Posterior cingulate gyrus (tissue), 11 donors: ENCODE measurements around the gene PTPRG.

Source experiments
- DNase-seq, 10 donors: peaks; one replicate each; pipeline versions ENCODE4 v3.0.0 to v3.0.0-alpha.2; 2020 to 2021; ENCODE audit warnings: mixed read lengths in 3 of 10
- intact Hi-C: fragments of 100-400 bp; cut with DNase I; formaldehyde crosslinking; loops from one replicate; pipeline ENCODE4 v1.15.1; 2023

The PTPRG gene

DNA sequence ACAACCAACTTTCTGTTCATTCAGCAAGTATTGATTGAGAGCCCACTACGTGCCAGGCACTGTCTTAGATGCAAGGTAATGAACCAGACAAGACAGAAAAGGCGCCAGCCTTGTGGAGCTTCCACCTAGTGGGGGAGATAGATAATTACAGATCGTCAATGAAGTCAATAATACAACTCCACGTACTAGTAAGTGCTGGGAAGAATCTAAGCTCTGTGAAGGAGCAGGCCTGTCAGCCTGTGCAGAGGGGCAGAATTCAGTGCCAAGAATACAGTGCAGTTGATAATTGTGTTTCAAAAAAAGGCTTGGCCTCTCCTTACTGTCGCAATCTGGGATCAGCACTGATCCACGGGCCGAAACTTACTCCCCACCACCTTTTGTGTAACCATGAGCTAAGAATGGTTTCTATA is 625.7 kb downstream of the PTPRG start:
- peak in 1 of 10 donors; percentile 75 for DNase-seq
- intact Hi-C loops = loop anchor here (5.0 kb wide), 1 partner anchor 330 kb away; no protein-coding TSS in a partner anchor

DNA sequence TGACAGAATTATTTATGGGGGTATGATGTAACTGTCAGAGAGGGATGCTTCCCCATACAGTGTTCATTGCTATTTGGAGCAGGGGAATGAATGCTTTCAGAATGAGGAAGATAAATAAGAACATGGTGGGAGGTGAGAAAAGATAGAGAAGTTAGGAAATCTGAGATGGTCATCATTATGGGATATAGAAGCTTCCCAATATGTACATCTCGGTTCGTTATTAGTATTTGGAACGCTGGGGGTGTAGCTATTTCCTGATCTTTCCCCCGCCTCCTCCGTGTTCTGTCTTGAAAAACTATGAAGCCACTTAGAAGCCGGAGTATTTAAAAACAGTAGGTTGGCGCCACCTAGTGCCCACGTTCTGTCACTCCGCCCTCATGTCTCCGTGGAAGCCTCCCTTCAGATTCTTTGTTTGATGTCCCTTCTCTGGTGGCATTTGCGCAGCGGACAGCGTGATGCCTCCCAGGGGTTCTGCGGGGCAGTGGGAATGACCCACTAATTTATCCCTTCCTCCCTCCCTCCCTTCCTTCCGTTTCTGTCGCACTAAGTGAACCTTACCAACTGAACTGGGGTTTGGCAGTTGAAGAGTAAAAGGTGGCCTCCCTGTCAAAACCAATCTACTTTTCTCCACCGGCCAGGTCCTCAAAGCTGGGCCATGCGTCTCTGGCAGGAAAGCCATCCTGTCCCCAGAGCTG is 627.5 kb downstream of the PTPRG start:
- peak; percentile 48 to 93 (median 74) for DNase-seq
- intact Hi-C loops = loop anchor here (2.0 to 5.0 kb wide), 2 partner anchors 332 to 624 kb away; no protein-coding TSS in a partner anchor

DNA sequence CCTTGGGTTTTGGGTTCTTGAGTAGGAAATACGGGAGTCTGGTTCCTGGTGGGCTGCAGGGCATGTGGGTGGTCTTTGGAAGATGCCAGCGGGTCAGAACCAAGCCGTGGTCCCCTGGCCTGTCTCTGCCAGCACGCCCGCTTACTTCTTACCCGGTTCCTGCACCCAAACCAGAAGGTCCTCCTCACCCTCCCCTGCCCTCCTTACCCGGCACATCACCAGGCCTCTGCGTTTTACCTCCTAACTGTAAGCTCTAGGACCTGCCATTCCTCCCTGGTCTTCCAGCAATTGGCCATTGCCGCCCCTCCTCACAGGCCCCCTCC is 628.0 kb downstream of the PTPRG start:
- intact Hi-C loops = loop anchor here (2.0 to 5.0 kb wide), 2 partner anchors 332 to 625 kb away; no protein-coding TSS in a partner anchor
- peak in 1 of 10 donors; percentile 66 for DNase-seq

GRCh38 chr3:62192891-62193290 is 631.5 kb downstream of the PTPRG start:
- intact Hi-C loops = no loop called here
- no peak for DNase-seq

GRCh38 chr3:62193586-62194345 is 632.4 kb downstream of the PTPRG start:
- intact Hi-C loops = no loop called here
- DNase-seq = no peak

DNA sequence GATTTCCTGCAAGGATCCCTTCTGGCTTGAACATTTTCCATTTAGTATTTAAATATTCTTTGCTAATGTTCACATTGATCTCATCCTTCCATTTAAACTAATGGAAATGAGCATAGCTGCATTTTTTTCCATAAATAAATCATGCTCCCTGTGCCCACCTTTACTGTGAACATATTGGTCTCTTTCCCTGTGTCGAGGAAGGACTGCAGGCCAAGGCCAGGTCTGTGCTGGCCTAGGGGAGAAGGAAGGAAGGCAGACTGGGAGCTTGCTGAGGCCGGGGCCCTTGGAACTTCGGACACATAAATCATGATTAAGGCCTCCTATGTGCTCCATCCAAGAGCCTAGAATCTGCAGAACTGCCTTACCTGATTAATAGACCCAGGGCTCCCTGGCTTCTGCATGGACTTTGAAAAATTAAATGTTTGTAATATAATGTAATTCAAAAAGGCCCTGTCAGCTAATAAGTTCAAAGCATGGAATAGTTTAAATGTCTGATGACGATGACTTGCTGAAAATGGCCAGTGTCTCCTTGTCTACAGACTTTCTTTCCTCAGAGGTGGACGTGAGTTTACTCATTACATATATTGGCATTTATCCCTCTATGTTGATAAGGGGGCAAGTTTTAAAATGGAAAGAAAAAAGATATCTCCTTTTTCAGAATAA is 636.1 kb downstream of the PTPRG start:
- intact Hi-C loops = no loop called here
- no peak for DNase-seq

GRCh38 chr3:62199126-62199525 is 637.8 kb downstream of the PTPRG start:
- intact Hi-C loops = no loop called here
- no peak for DNase-seq

GRCh38 chr3:62201438-62202035 is 640.2 kb downstream of the PTPRG start:
- no peak for DNase-seq
- intact Hi-C loops = loop anchor here (2.0 to 5.0 kb wide), 2 partner anchors 111 to 359 kb away; no protein-coding TSS in a partner anchor

DNA sequence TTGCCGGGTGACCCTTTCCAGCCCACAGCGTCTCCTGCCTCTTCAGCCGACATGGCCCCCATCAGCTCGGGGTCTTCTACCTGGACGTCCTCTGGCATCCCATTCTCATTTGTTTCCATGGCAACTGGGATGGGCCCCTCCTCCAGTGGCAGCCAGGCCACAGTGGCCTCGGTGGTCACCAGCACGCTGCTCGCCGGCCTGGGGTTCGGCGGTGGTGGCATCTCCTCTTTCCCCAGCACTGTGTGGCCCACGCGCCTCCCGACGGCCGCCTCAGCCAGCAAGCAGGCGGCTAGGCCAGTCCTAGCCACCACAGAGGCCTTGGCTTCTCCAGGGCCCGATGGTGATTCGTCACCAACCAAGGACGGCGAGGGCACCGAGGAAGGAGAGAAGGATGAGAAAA is 641.8 kb downstream of the PTPRG start:
- intact Hi-C loops = loop anchor here (5.0 kb wide), 1 partner anchor 109 kb away; no protein-coding TSS in a partner anchor
- no peak for DNase-seq

DNA sequence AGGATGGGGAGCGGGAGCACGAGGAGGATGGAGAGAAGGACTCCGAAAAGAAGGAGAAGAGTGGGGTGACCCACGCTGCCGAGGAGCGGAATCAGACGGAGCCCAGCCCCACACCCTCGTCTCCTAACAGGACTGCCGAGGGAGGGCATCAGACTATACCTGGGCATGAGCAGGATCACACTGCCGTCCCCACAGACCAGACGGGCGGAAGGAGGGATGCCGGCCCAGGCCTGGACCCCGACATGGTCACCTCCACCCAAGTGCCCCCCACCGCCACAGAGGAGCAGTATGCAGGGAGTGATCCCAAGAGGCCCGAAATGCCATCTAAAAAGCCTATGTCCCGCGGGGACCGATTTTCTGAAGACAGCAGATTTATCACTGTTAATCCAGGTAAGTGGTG is 642.2 kb downstream of the PTPRG start:
- DNase-seq = no peak
- intact Hi-C loops = loop anchor here (5.0 kb wide), 1 partner anchor 109 kb away; no protein-coding TSS in a partner anchor

- intact Hi-C loops = no loop called here
- DNase-seq = no peak
Observed at GRCh38 chr3:62207197-62207596, 645.8 kb downstream of the PTPRG start.

DNA sequence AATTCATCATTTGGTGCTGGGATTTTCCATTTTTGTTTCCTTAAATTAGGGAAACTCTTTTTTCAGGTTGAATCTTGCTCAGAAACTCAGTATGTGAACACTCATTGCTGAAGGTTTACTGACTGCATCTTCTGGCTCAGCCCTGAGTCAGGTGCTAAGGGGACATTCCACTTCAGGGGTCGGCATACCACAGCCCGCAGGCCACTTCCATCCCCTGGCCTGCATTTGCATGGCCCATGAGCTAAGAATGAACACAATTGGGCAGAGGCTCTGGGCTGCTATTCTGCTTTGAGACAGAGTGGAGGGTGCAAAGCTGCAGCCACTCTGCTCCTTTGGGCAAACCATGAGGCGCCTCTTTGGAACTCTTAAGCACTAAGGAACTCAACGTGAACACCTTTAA is 647.0 kb downstream of the PTPRG start:
- intact Hi-C loops = no loop called here
- DNase-seq = no peak

DNA sequence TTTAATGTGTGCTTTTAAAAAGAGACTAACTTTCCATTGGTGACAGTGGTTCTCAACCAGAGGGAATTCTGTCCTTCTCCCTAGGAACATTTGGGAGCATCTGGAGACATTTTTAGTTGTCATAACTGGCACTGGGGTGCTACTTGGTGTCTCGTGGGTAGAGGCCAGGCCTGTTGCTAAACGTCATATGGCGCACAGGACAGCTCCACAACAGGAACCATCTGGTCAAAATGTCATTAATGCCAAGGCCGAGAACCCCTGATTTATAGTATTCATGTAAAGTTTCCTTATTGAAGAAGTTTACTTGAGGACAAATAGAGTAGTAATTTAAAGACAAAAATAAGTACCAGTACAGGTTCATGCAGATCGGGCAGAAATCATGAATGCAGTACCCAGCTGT is 647.7 kb downstream of the PTPRG start:
- DNase-seq = no peak
- intact Hi-C loops = no loop called here

GRCh38 chr3:62210011-62210410 is 648.6 kb downstream of the PTPRG start:
- no peak for DNase-seq
- intact Hi-C loops = no loop called here

- no peak for DNase-seq
- intact Hi-C loops = no loop called here
Observed at GRCh38 chr3:62211675-62212429, 650.5 kb downstream of the PTPRG start.

DNA sequence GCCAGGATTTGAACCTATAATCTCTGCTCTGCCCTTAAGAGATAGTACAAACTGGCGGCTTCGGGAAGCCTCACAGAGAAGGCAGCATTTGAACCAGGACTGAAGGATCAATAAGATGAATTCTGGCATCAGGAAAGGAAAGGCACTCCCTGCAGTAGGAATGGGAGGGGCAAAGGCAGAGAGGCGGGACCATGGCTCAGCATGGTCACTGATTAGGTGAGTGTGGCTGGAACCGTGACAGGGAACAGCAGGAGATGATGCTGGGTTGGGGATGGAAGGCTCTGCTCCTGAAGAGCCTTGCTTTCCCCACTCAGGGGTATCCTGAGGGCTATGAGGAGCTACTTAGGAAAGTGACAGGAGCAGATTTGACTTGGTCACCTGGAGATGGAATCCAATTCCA is 653.5 kb downstream of the PTPRG start:
- intact Hi-C loops = no loop called here
- DNase-seq = no peak

DNA sequence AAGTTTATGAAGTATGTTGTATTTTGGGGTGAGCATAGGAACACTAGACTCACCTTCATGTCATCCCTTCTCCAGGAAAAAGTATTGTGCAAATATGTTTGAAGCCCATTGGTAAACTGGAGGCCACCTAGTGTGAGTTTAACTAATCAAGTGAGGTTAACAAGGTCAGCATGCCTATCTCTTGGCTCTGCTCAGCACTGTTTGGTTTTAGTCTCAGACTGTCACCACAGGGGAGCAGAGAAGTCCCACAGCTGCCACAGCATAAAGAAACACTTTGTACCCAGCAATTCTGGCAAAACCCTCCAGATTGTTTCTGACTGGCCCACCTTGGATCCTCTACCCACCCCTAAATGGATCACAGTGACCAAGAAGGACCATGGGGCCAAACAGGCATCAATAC is 659.2 kb downstream of the PTPRG start:
- no peak for DNase-seq
- intact Hi-C loops = no loop called here

GRCh38 chr3:62225051-62225450 is 663.7 kb downstream of the PTPRG start:
- intact Hi-C loops = no loop called here
- DNase-seq = no peak

DNA sequence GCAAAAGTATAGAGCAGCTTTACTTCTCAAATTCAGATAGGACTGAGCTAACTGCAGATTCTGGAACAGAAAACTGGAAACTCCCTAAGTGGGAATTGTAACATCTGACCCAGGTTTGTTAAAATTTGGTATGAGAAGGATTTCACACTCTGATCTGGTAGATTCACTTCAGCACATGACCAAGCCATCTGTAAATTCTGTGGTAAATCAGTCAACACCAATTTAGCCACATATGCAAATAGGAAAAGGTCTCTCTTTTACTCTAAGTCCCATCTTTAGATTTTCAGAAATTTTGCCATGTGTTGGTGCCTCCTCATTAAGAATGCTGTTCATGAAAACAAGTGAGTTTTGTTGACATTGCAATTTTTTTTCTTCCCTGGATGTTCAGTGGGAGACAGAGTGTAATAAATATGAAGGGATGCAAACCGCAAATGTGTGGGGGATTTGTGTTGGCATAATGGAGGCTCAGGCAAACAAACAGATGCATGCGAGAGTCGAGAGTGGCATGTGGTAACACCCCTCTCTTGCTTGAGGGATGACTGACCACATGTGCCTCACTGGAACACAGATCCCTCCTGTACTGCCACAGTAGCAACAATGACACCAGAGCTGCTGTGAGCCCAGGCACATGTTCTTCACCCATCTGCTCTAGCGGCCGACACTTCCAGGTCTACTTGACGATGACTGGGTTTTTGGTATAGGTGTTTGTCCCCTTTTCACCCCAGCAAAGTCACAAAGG is 665.4 kb downstream of the PTPRG start:
- no peak for DNase-seq
- intact Hi-C loops = no loop called here

DNA sequence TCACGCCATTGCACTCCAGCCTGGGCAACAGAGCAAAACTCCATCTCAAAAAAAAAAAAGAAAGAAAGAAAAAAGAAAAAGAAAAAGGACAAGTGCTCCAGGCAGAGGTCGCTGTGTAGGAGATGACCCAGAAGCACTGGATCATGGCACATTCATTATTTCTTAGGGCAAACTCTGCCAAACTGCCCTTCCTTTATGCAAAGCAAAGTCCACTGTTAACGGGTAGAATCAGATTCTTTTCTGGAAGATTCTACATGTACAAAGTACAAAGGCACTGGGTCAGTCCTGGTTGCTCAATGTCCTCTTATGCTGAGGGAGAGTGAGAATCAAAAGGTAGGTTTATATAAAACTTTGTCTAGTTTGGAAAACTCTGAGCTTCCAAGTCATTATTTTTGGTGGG is 667.1 kb downstream of the PTPRG start:
- intact Hi-C loops = no loop called here
- DNase-seq = no peak
